GM19467 (cell line): ENCODE data around the gene GTF3C4.
A peak's percentile ranks its signal among the peaks of the same experiment; 100 is the strongest.

Experiments
- ATAC-seq: cut with Tn5 transposase; IDR thresholded peaks from one replicate; pipeline ENCODE4 v1.9.1; 2021; ENCODE audit warnings: mild to moderate bottlenecking, moderate library complexity; ENCODE audit not compliant: unreplicated experiment

GTF3C4 gene

GRCh38 chr9:132647355-132647754, 22.9 kb upstream of the GTF3C4 start:
- no peak for ATAC-seq

- no peak for ATAC-seq
Measured at GRCh38 chr9:132647806-132648205, 22.5 kb upstream of the GTF3C4 start.

- no peak for ATAC-seq
Measured at GRCh38 chr9:132648283-132648682, 22.0 kb upstream of the GTF3C4 start.

- ATAC-seq, result no peak
Measured at GRCh38 chr9:132648685-132649084, 21.6 kb upstream of the GTF3C4 start.

- ATAC-seq, result no peak
Measured at GRCh38 chr9:132651259-132651658, 19.0 kb upstream of the GTF3C4 start.

- ATAC-seq, result no peak
Measured at GRCh38 chr9:132656299-132656698, 14.0 kb upstream of the GTF3C4 start.

- ATAC-seq, result no peak
Measured at GRCh38 chr9:132662152-132662945, 7.9 kb upstream of the GTF3C4 start.

- ATAC-seq, result no peak
Measured at GRCh38 chr9:132663117-132663516, 7.1 kb upstream of the GTF3C4 start.

GRCh38 chr9:132663851-132664250, 6.4 kb upstream of the GTF3C4 start:
- no peak for ATAC-seq

- ATAC-seq, result no peak
Measured at GRCh38 chr9:132669319-132669697, 956 bp upstream of the GTF3C4 start.

GRCh38 chr9:132669698-132670456, 387 bp upstream of the GTF3C4 start, which contains the start of gene DDX31:
Gene DDX31, minus strand, starts transcription at chr9:132669983. Its CDS starts 49 bp downstream, at chr9:132669934.
- ATAC-seq, result peak; percentile 57

- ATAC-seq, result no peak
Measured at GRCh38 chr9:132671620-132672412, 1.6 kb downstream of the GTF3C4 start.

GRCh38 chr9:132672413-132672690, 2.1 kb downstream of the GTF3C4 start:
- ATAC-seq, result no peak

GRCh38 chr9:132673355-132673754, 3.1 kb downstream of the GTF3C4 start:
- no peak for ATAC-seq

- ATAC-seq, result no peak
Measured at GRCh38 chr9:132674485-132674884, 4.2 kb downstream of the GTF3C4 start.

- ATAC-seq, result no peak
Measured at GRCh38 chr9:132677976-132678375, 7.7 kb downstream of the GTF3C4 start.

- ATAC-seq, result no peak
Measured at GRCh38 chr9:132679946-132680625, 9.8 kb downstream of the GTF3C4 start.

GRCh38 chr9:132681561-132681960, 11.3 kb downstream of the GTF3C4 start:
- ATAC-seq, result no peak

GRCh38 chr9:132683873-132684272, 13.6 kb downstream of the GTF3C4 start:
- no peak for ATAC-seq

GRCh38 chr9:132690696-132691095, 20.4 kb downstream of the GTF3C4 start:
- no peak for ATAC-seq

- no peak for ATAC-seq
Measured at GRCh38 chr9:132694144-132694543, 23.9 kb downstream of the GTF3C4 start.
